Measurements from ENCODE around the gene SHE.

DNA sequence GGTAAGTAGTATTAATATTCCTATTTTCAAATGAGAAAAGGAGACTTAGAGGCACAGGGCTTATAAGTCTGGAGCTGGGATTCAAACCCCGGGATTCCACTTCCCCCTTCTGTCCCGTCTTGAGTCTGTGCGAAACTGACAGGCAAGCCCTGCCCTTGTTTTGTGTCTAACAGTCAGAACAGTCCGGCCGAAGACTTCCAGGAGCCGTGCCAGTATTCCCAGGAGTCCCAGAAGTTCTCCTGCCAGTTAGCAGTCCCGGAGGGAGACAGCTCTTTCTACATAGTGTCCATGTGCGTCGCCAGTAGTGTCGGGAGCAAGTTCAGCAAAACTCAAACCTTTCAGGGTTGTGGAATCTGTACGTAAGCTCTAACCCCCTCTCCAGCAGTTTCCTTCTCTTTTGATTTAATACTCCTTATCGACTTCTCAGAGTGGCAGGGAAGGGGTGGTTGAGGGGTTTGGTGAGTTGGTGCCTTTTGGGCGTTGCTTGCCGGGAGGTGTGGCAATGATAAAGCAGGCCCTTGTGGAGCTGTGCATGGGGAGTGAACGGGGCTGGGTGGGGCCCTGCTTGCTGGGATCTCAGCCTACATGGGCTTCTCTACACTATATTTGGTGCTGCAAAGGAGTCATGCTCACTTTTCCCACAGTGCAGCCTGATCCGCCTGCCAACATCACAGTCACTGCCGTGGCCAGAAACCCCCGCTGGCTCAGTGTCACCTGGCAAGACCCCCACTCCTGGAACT is 67.7 kb downstream of the SHE start:
- TF ChIP-seq POLR2AphosphoS5 (IDR thresholded peaks at IDR 0.05; ENCODE audit: low read depth, low read length) (no peak), FOXP2 (optimal IDR thresholded peaks at IDR 0.05; ENCODE audit: borderline replicate concordance, extremely low read depth, extremely low read length, insufficient read depth) (no peak), TAF1 (IDR thresholded peaks at IDR 0.05; ENCODE audit: borderline replicate concordance, insufficient read depth, low read length) (no peak), SIN3A (IDR thresholded peaks at IDR 0.05; ENCODE audit: borderline replicate concordance, insufficient read depth, low read length) (no peak)
- TF ChIP-seq, protein P1, sequence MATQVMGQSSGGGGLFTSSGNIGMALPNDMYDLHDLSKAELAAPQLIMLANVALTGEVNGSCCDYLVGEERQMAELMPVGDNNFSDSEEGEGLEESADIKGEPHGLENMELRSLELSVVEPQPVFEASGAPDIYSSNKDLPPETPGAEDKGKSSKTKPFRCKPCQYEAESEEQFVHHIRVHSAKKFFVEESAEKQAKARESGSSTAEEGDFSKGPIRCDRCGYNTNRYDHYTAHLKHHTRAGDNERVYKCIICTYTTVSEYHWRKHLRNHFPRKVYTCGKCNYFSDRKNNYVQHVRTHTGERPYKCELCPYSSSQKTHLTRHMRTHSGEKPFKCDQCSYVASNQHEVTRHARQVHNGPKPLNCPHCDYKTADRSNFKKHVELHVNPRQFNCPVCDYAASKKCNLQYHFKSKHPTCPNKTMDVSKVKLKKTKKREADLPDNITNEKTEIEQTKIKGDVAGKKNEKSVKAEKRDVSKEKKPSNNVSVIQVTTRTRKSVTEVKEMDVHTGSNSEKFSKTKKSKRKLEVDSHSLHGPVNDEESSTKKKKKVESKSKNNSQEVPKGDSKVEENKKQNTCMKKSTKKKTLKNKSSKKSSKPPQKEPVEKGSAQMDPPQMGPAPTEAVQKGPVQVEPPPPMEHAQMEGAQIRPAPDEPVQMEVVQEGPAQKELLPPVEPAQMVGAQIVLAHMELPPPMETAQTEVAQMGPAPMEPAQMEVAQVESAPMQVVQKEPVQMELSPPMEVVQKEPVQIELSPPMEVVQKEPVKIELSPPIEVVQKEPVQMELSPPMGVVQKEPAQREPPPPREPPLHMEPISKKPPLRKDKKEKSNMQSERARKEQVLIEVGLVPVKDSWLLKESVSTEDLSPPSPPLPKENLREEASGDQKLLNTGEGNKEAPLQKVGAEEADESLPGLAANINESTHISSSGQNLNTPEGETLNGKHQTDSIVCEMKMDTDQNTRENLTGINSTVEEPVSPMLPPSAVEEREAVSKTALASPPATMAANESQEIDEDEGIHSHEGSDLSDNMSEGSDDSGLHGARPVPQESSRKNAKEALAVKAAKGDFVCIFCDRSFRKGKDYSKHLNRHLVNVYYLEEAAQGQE (IDR thresholded peaks at IDR 0.05; ENCODE audit: insufficient read depth in 1 of 2, low read depth in 2 of 2, low read length in 2 of 2): no peak
